GM18909 (cell line): ENCODE data around the gene TXLNG.
A peak's percentile ranks its signal among the peaks of the same experiment; 100 is the strongest.
"Not testable (repeated sequence)": the region's sequence is repeated elsewhere in the genome, so short reads cannot be mapped to it uniquely, and the experiment has no call there.

Source experiments
- ATAC-seq: cut with Tn5 transposase; IDR thresholded peaks from one replicate; pipeline ENCODE4 v1.9.1; 2021; ENCODE audit warnings: mild to moderate bottlenecking; ENCODE audit not compliant: unreplicated experiment, poor library complexity

The TXLNG gene

GRCh38 chrX:16784440-16784839 lies 1.8 kb upstream of the TXLNG start:
- not testable (repeated sequence) for ATAC-seq

- no peak for ATAC-seq
Measured at GRCh38 chrX:16785247-16786138, 773 bp upstream of the TXLNG start.

GRCh38 chrX:16786791-16787735 lies 797 bp downstream of the TXLNG start:
- ATAC-seq, result peak; percentile 19

- ATAC-seq, result no peak
Measured at GRCh38 chrX:16788477-16788876, 2.2 kb downstream of the TXLNG start.

GRCh38 chrX:16796298-16796697 lies 10.0 kb downstream of the TXLNG start:
- no peak for ATAC-seq

GRCh38 chrX:16797358-16797757 lies 11.1 kb downstream of the TXLNG start:
- no peak for ATAC-seq

GRCh38 chrX:16797841-16798240 lies 11.6 kb downstream of the TXLNG start:
- ATAC-seq, result no peak

GRCh38 chrX:16804923-16805464 lies 18.7 kb downstream of the TXLNG start:
- ATAC-seq, result no peak

- no peak for ATAC-seq
Measured at GRCh38 chrX:16807548-16807947, 21.3 kb downstream of the TXLNG start.

GRCh38 chrX:16807976-16808542 lies 21.8 kb downstream of the TXLNG start:
- no peak for ATAC-seq

GRCh38 chrX:16814597-16814996 lies 28.3 kb downstream of the TXLNG start:
- ATAC-seq, result no peak

GRCh38 chrX:16819634-16820033 lies 33.4 kb downstream of the TXLNG start:
- ATAC-seq, result no peak

GRCh38 chrX:16822723-16823122 lies 36.5 kb downstream of the TXLNG start:
- ATAC-seq, result no peak

GRCh38 chrX:16825264-16826035 lies 39.2 kb downstream of the TXLNG start:
- no peak for ATAC-seq

GRCh38 chrX:16826207-16826606 lies 39.9 kb downstream of the TXLNG start:
- peak; percentile 61 for ATAC-seq

- ATAC-seq, result no peak
Measured at GRCh38 chrX:16827225-16827624, 41.0 kb downstream of the TXLNG start.

GRCh38 chrX:16828124-16828908 lies 42.0 kb downstream of the TXLNG start:
- ATAC-seq, result no peak

- no peak for ATAC-seq
Measured at GRCh38 chrX:16832301-16832700, 46.0 kb downstream of the TXLNG start.

- no peak for ATAC-seq
Measured at GRCh38 chrX:16834806-16835205, 48.5 kb downstream of the TXLNG start.
